Endodermal cell (in vitro differentiated cells): ENCODE measurements around the gene ADISSP. TPM values are rescaled to one million over a fixed set of nuclear protein-coding genes. Genes with fewer than 3 reads are reported as not detected.
A peak's percentile ranks its signal among the peaks of the same experiment; 100 is the strongest.

Experiments
- DNase-seq: peaks from one replicate; pipeline ENCODE4 v3.0.0-alpha.2; 2017
- H3K27ac ChIP-seq: 2 replicates; pipeline ENCODE4 v1.5.1; 2013; ENCODE audit warnings: mild to moderate bottlenecking, low read depth, low read length, moderate library complexity
- H3K27me3 ChIP-seq: 2 replicates; pipeline ENCODE4 v1.6.1; 2013; ENCODE audit warnings: mild to moderate bottlenecking, low read length, moderate library complexity; ENCODE audit not compliant: insufficient read depth, control insufficient read depth, poor library complexity, severe bottlenecking
- H3K36me3 ChIP-seq: 2 replicates; pipeline ENCODE4 v1.7.0; 2013; ENCODE audit warnings: mild to moderate bottlenecking, low read length, moderate library complexity; ENCODE audit not compliant: control insufficient read depth, insufficient read depth
- H3K4me1 ChIP-seq: one replicate; pipeline ENCODE4 v1.7.0; 2013; ENCODE audit warnings: low read length; ENCODE audit not compliant: control insufficient read depth, insufficient read depth
- H3K4me3 ChIP-seq: 2 replicates; pipeline ENCODE4 v1.5.1; 2013; ENCODE audit warnings: mild to moderate bottlenecking, low read length, moderate library complexity
- H3K9ac ChIP-seq: 2 replicates; pipeline ENCODE4 v1.6.1; 2013; ENCODE audit warnings: mild to moderate bottlenecking, low read length, moderate library complexity; ENCODE audit not compliant: poor library complexity, severe bottlenecking; ENCODE audit errors: extremely low read depth
- H3K9me3 ChIP-seq: 2 replicates; pipeline ENCODE4 v1.6.1; 2013; ENCODE audit warnings: mild to moderate bottlenecking, low read length, moderate library complexity; ENCODE audit not compliant: control insufficient read depth
- H3K27ac Mint-ChIP-seq: 2 replicates; pipeline ENCODE4 v1.8.0; 2020; ENCODE audit warnings: mixed read lengths
- H3K27me3 Mint-ChIP-seq: 2 replicates; pipeline ENCODE4 v1.8.0; 2021; ENCODE audit warnings: mild to moderate bottlenecking, mixed read lengths; ENCODE audit not compliant: insufficient read depth
- H3K36me3 Mint-ChIP-seq: 2 replicates; pipeline ENCODE4 v1.8.0; 2020; ENCODE audit warnings: low read depth, mixed read lengths
- H3K4me1 Mint-ChIP-seq: 2 replicates; pipeline ENCODE4 v1.8.0; 2020; ENCODE audit warnings: mixed read lengths
- H3K4me3 Mint-ChIP-seq: 2 replicates; pipeline ENCODE4 v1.8.0; 2020; ENCODE audit warnings: mild to moderate bottlenecking, moderate library complexity, mixed read lengths
- H3K9me3 Mint-ChIP-seq: 2 replicates; pipeline ENCODE4 v1.8.0; 2020; ENCODE audit warnings: mild to moderate bottlenecking, mixed read lengths
- WGBS, 2 experiments: methylation state at CpG; one replicate each; pipeline versions ENCODE4 v1.1.5 to v1.1.7; 2013; ENCODE audit warnings: missing lambda C conversion rate in 2 of 2, mixed read lengths in 1 of 2; ENCODE audit not compliant: insufficient coverage in 1 of 2, insufficient read length in 1 of 2; 5-methylcytosine and 5-hydroxymethylcytosine counted together
- total RNA-seq, 2 donors: library from RNA; stranded (reverse); fragmentation: NEBNext Ultra II Directional in 1 of 2; extraction: Animal tissue kit (Norgen Biotek cat#: 25700) in 1 of 2; gene quantifications; 2 replicates in 1 of 2; 3 replicates in 1 of 2; pipeline ENCODE4 v1.2.1, GENCODE V29; 2021
- TF ChIP-seq, protein P1 (sequence below): fragments of 200-600 bp; sonication (generic); conservative IDR thresholded peaks from 2 replicates; pipeline ENCODE4 v1.5.0; 2021; ENCODE audit warnings: antibody characterized with exemption, mild to moderate bottlenecking

The ADISSP gene
- total RNA-seq, 2 donors from 2014 or later = 38.8 to 43.3 TPM

DNA sequence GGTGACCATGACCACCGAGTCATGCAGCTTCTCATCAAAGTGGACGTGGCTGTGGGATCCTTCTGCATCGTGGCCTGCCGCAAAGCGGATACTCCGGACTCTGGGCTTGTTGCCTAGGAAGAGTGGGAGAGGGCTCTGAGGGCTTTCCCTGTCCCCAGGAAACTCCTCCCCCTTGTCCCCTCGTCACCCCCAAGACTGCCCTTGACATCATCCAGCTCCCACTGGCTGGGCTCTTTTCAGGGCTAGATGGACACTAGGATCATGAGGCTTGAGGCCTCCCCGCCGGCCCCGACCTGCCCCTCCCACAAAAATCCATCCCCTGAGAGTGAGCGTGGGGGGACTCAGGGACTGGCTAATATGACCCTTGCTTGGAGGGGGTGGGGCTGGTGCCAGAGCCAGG lies 9.0 kb downstream of the ADISSP start:
- Histone ChIP-seq H3K9me3 (no peaks in the 10 kb centered on the region), H3K4me1 (no peaks in the 10 kb centered on the region), H3K27ac (no peak overlapping the region), H3K36me3 (peaks cover 8% of the 10 kb centered on the region), H3K4me3 (no peak overlapping the region), H3K27me3 (no peaks in the 10 kb centered on the region), H3K9ac (no peak overlapping the region)
- WGBS, 2 experiments = 94 to 100% methylated on average over 5 to 10 of the region's 11 CpGs
- Mint-ChIP-seq H3K4me1 (no peaks in the 10 kb centered on the region), H3K27me3 (no peaks in the 10 kb centered on the region), H3K36me3 (peaks cover 15% of the 10 kb centered on the region), H3K4me3 (no peak overlapping the region), H3K27ac (no peak overlapping the region), H3K9me3 (no peaks in the 10 kb centered on the region)
- DNase-seq = peak; percentile 26
- TF ChIP-seq, protein P1, sequence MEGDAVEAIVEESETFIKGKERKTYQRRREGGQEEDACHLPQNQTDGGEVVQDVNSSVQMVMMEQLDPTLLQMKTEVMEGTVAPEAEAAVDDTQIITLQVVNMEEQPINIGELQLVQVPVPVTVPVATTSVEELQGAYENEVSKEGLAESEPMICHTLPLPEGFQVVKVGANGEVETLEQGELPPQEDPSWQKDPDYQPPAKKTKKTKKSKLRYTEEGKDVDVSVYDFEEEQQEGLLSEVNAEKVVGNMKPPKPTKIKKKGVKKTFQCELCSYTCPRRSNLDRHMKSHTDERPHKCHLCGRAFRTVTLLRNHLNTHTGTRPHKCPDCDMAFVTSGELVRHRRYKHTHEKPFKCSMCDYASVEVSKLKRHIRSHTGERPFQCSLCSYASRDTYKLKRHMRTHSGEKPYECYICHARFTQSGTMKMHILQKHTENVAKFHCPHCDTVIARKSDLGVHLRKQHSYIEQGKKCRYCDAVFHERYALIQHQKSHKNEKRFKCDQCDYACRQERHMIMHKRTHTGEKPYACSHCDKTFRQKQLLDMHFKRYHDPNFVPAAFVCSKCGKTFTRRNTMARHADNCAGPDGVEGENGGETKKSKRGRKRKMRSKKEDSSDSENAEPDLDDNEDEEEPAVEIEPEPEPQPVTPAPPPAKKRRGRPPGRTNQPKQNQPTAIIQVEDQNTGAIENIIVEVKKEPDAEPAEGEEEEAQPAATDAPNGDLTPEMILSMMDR = no peak

DNA sequence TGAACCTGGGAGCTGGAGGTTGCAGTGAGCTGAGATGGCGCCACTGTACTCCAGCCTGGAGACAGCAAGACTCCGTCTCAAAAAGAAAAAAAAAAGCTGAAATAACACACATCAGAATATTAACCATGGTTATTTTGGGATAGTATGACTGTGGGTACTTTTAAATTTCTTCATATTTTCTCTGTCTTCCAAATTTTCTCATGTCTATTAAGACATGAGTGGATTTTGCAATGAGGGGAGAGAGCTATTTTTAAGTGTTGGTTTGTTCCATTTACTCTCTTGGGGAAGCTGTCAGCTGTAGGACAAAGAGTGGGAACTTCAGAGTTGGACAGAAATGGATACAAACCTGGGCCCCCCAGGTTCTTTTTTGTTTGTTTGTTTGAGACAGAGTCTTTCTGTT lies 10.3 kb downstream of the ADISSP start:
- Histone ChIP-seq H3K9ac (no peak overlapping the region), H3K9me3 (no peaks in the 10 kb centered on the region), H3K4me3 (no peak overlapping the region), H3K36me3 (peaks cover 8% of the 10 kb centered on the region), H3K27me3 (peaks cover 7% of the 10 kb centered on the region), H3K27ac (no peak overlapping the region), H3K4me1 (no peaks in the 10 kb centered on the region)
- no peak overlapping the region for H3K27ac Mint-ChIP-seq
- peaks cover 15% of the 10 kb centered on the region for H3K36me3 Mint-ChIP-seq
- no peak overlapping the region for H3K4me3 Mint-ChIP-seq
- H3K27me3 Mint-ChIP-seq = peaks cover 8% of the 10 kb centered on the region
- TF ChIP-seq, protein P1 = no peak
- peaks cover 3% of the 10 kb centered on the region for H3K4me1 Mint-ChIP-seq
- no peaks in the 10 kb centered on the region for H3K9me3 Mint-ChIP-seq
- DNase-seq = no peak
- WGBS, 2 experiments = 100% methylated on average over 1 of the region's 2 CpGs; no CpG with 5 or more reads in 1 of the 2 experiments

DNA sequence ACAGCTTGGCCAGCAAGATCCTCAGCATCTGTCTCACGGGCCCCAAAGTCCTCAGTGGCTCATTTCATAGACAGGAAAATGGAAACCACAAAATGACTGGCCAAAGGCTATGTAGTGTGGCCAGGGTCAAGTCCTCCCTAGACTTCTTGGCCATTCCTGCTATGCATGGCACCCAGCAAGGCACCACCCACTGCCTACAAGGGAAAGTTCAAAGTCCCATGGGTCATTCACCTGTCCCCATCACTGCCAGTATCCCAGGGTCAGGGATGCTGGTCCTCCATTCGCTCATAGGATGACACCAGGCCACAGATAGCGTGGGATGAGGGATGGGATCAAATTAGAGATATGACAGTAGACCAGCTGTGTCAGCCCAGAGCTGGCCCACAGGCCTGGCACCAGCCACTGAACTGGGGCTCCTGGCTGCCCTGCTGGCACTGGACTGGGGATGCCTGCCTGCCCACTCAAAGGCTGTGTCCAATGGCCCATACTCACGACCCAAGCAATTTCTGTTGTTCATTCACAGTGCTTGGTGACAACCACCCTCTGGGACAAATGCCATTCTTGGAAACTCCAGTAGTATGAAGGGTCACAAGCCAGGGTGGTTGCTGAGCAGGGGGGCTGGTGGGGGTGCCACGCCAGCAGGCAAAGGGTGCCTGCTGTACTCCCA lies 11.6 kb downstream of the ADISSP start:
- 86 to 87% methylated on average over 4 to 5 of the region's 5 CpGs for WGBS, 2 experiments
- no peaks in the 10 kb centered on the region for H3K9me3 Mint-ChIP-seq
- no peak overlapping the region for H3K27ac ChIP-seq

More for the DNA sequence above, 11.6 kb downstream of the ADISSP start:
- Mint-ChIP-seq H3K27me3 (peaks cover 21% of the 10 kb centered on the region), H3K4me3 (no peak overlapping the region), H3K4me1 (peaks cover 4% of the 10 kb centered on the region), H3K27ac (no peak overlapping the region), H3K36me3 (peaks cover 11% of the 10 kb centered on the region)
- Histone ChIP-seq H3K4me3 (no peak overlapping the region), H3K9ac (no peak overlapping the region), H3K9me3 (no peaks in the 10 kb centered on the region), H3K4me1 (no peaks in the 10 kb centered on the region), H3K36me3 (peaks cover 8% of the 10 kb centered on the region), H3K27me3 (peaks cover 21% of the 10 kb centered on the region)
- TF ChIP-seq, protein P1 = no peak
- peak; percentile 23 for DNase-seq
